PC-9 (cell line): ENCODE measurements around the gene AZI2. TPM values are rescaled to one million over a fixed set of nuclear protein-coding genes. Genes with fewer than 3 reads are reported as not detected.

ENCODE experiments used
- BruUV-seq: library from RNA; stranded (reverse); fragments of 400-500 nt; replicated peaks from 2 replicates; lab custom pipeline; 2021; lab: Mats Ljungman, UMichigan
- CTCF ChIA-PET: fragments of 300-600 bp; sonication (Branson Sonifier 250); formaldehyde crosslinking; loops from one replicate; lab custom pipeline; 2022; ENCODE audit warnings: antibody characterized with exemption; lab: Charles Lee
- POLR2A ChIA-PET: fragments of 300-600 bp; sonication (Branson Sonifier 250); formaldehyde crosslinking; loops from one replicate; lab custom pipeline; 2022; ENCODE audit warnings: antibody characterized with exemption; ENCODE audit not compliant: unreplicated experiment; lab: Charles Lee
- DNase-seq, 2 experiments: peaks; one replicate each; pipeline versions ENCODE4 v3.0.0 to v3.0.0-alpha.2; 2015 to 2022; ENCODE audit warnings: mixed read lengths in 1 of 2
- H2AFZ ChIP-seq: fragments of 200-600 bp; sonication (generic); 2 replicates; pipeline ENCODE4 v1.8.1; 2017; ENCODE audit warnings: antibody characterized with exemption
- H3F3A ChIP-seq: fragments of 200-600 bp; sonication (generic); 2 replicates; pipeline ENCODE4 v1.8.1; 2017; ENCODE audit warnings: antibody characterized with exemption, mild to moderate bottlenecking, low read depth; ENCODE audit not compliant: insufficient read depth
- H3K27ac ChIP-seq: fragments of 200-600 bp; sonication (generic); 2 replicates; pipeline ENCODE4 v1.6.1; 2016; ENCODE audit warnings: mixed run types
- H3K27me3 ChIP-seq: fragments of 200-600 bp; sonication (generic); 2 replicates; pipeline ENCODE4 v1.6.1; 2016; ENCODE audit warnings: low read depth, mixed run types; ENCODE audit not compliant: insufficient read depth
- H3K36me3 ChIP-seq: fragments of 200-600 bp; sonication (generic); 2 replicates; pipeline ENCODE4 v1.6.1; 2016; ENCODE audit warnings: low read depth, mixed run types
- H3K4me1 ChIP-seq: fragments of 200-600 bp; sonication (generic); replicated peaks from 2 replicates; pipeline ENCODE4 v1.6.1; 2016; ENCODE audit warnings: mixed run types; ENCODE audit not compliant: insufficient read depth
- H3K4me2 ChIP-seq: fragments of 200-600 bp; sonication (generic); 2 replicates; pipeline ENCODE4 v1.6.1; 2017; ENCODE audit warnings: mixed run types
- H3K4me3 ChIP-seq: fragments of 200-600 bp; sonication (generic); 2 replicates; pipeline ENCODE4 v1.6.1; 2016; ENCODE audit warnings: mixed run types
- H3K79me2 ChIP-seq: fragments of 200-600 bp; sonication (generic); 2 replicates; pipeline ENCODE4 v1.6.1; 2017; ENCODE audit warnings: low read depth, mixed run types
- H3K9me2 ChIP-seq: fragments of 200-600 bp; sonication (generic); 2 replicates; pipeline ENCODE4 v1.8.1; 2017; ENCODE audit warnings: mild to moderate bottlenecking; ENCODE audit not compliant: insufficient read depth
- H3K9me3 ChIP-seq: fragments of 200-600 bp; sonication (generic); 2 replicates; pipeline ENCODE4 v1.8.1; 2016; ENCODE audit warnings: low read depth; ENCODE audit not compliant: insufficient read depth
- H4K20me1 ChIP-seq: fragments of 200-600 bp; sonication (generic); 2 replicates; pipeline ENCODE4 v1.8.1; 2017; ENCODE audit not compliant: insufficient read depth
- CTCF ChIP-seq: fragments of 200-600 bp; sonication (generic); conservative IDR thresholded peaks from 2 replicates; pipeline ENCODE4 v1.6.1; 2017; ENCODE audit warnings: mixed run types, antibody characterized with exemption, mild to moderate bottlenecking, moderate library complexity
- EZH2 ChIP-seq: fragments of 200-600 bp; sonication (generic); IDR thresholded peaks from 2 replicates; pipeline ENCODE4 v1.8.0; 2017; ENCODE audit warnings: antibody characterized with exemption, low read depth
- intact Hi-C: fragments of 100-400 bp; cut with micrococcal nuclease; formaldehyde crosslinking; loops from one replicate; pipeline ENCODE4 v1.10.0; 2022; ENCODE audit not compliant: unreplicated experiment
- total RNA-seq: library from RNA; stranded (reverse); gene quantifications from 2 replicates; pipeline ENCODE4 v1.2.3, GENCODE V29; 2021

Gene AZI2
- total RNA-seq, 1 experiment from 2014 or later = 39.5 TPM

- BruUV-seq = no TSS peak
- no peaks in the 10 kb centered on the region for H3K27me3 ChIP-seq
- DNase-seq = no peak
- POLR2A ChIA-PET = interaction anchor here (0.7 kb wide), 1 partner anchor 9 kb away, joined by 9 read pairs; no protein-coding TSS in a partner anchor
- CTCF ChIA-PET = interaction anchor here (0.8 kb wide), 1 partner anchor 1187 kb away, joined by 3 read pairs; no protein-coding TSS in a partner anchor
- H3F3A ChIP-seq = no peaks in the 10 kb centered on the region
- no peak overlapping the region for H3K4me3 ChIP-seq
- H4K20me1 ChIP-seq = no peaks in the 10 kb centered on the region
- H2AFZ ChIP-seq = no peak overlapping the region
- no peaks in the 10 kb centered on the region for H3K4me1 ChIP-seq
- no peak overlapping the region for H3K27ac ChIP-seq
- no peaks in the 10 kb centered on the region for H3K9me3 ChIP-seq
- H3K79me2 ChIP-seq = no peaks in the 10 kb centered on the region
- no peaks in the 10 kb centered on the region for H3K9me2 ChIP-seq
- peaks cover 13% of the 10 kb centered on the region; the same call in 1 of the 2 replicates for H3K36me3 ChIP-seq
- no peak for TF ChIP-seq EZH2
- TF ChIP-seq CTCF = no peak
- intact Hi-C loops = no loop called here
- no peak overlapping the region for H3K4me2 ChIP-seq
Measured at GRCh38 chr3:28320981-28321380, 27.6 kb downstream of the AZI2 start.

GRCh38 chr3:28317438-28318022 lies 31.1 kb downstream of the AZI2 start:
- no peak for DNase-seq
- H3K9me3 ChIP-seq = no peaks in the 10 kb centered on the region
- no peaks in the 10 kb centered on the region for H3K4me1 ChIP-seq
- no peaks in the 10 kb centered on the region for H3K79me2 ChIP-seq
- 0 out of 2 replicates have a peak, but pooled peaks cover 8% of the 10 kb centered on the region for H3K36me3 ChIP-seq
- no peak overlapping the region for H3K4me2 ChIP-seq
- no peaks in the 10 kb centered on the region for H4K20me1 ChIP-seq
- H3K27me3 ChIP-seq = no peaks in the 10 kb centered on the region
- no peak overlapping the region for H3K27ac ChIP-seq
- POLR2A ChIA-PET = no interaction called here
- BruUV-seq = no TSS peak
- H3K4me3 ChIP-seq = no peak overlapping the region
- no peaks in the 10 kb centered on the region for H3F3A ChIP-seq
- intact Hi-C loops = no loop called here
- no peak overlapping the region for H2AFZ ChIP-seq
- CTCF ChIA-PET = interaction anchor here (0.6 to 0.8 kb wide), 2 partner anchors 11 to 518 kb away, joined by 3 to 4 read pairs; no protein-coding TSS in a partner anchor
- H3K9me2 ChIP-seq = no peaks in the 10 kb centered on the region
- TF ChIP-seq EZH2 (no peak), CTCF (peak; percentile 59; the same call in 1 of the 2 replicates)

- ChIA-PET CTCF (no interaction called here), POLR2A (no interaction called here)
- H4K20me1 ChIP-seq = no peaks in the 10 kb centered on the region
- no peaks in the 10 kb centered on the region for H3K9me3 ChIP-seq
- H3K36me3 ChIP-seq = 0 out of 2 replicates have a peak, but pooled peaks cover 8% of the 10 kb centered on the region
- H3K4me2 ChIP-seq = no peak overlapping the region
- H3K4me3 ChIP-seq = no peak overlapping the region
- no peaks in the 10 kb centered on the region for H3K27me3 ChIP-seq
- no peak for DNase-seq
- TF ChIP-seq EZH2 (no peak), CTCF (no peak)
- no peak overlapping the region for H3K27ac ChIP-seq
- BruUV-seq = no TSS peak
- no peaks in the 10 kb centered on the region for H3K4me1 ChIP-seq
- H3F3A ChIP-seq = no peaks in the 10 kb centered on the region
- intact Hi-C loops = no loop called here
- no peaks in the 10 kb centered on the region for H3K79me2 ChIP-seq
- H2AFZ ChIP-seq = no peak overlapping the region
- no peaks in the 10 kb centered on the region for H3K9me2 ChIP-seq
Measured at GRCh38 chr3:28316226-28316625, 32.4 kb downstream of the AZI2 start.
